GM19395 (cell line): ENCODE measurements around the gene FAM234B.

Experiments used
- ATAC-seq: cut with Tn5 transposase; IDR thresholded peaks from one replicate; pipeline ENCODE4 v1.9.1; 2021; ENCODE audit warnings: mild to moderate bottlenecking, moderate library complexity; ENCODE audit not compliant: unreplicated experiment

Gene FAM234B

GRCh38 chr12:13044002-13044905 lies at the start of gene FAM234B:
FAM234B (plus strand) TSS chr12:13044381; CDS start chr12:13044404, 23 bp downstream.
- ATAC-seq: peak; percentile 82

- no peak for ATAC-seq
These were observed 49.1 kb upstream of the FAM234B start for GRCh38 chr12:12995088-12995487.

GRCh38 chr12:12996209-12996608 lies 48.0 kb upstream of the FAM234B start:
- no peak for ATAC-seq

- no peak for ATAC-seq
These were observed 47.0 kb upstream of the FAM234B start for GRCh38 chr12:12997156-12997555.

GRCh38 chr12:12997734-12998133 lies 46.4 kb upstream of the FAM234B start:
- ATAC-seq: no peak

- no peak for ATAC-seq
These were observed 45.9 kb upstream of the FAM234B start for GRCh38 chr12:12998248-12998647.

GRCh38 chr12:12999271-12999958 lies 44.8 kb upstream of the FAM234B start:
- ATAC-seq: peak; percentile 10

GRCh38 chr12:12999959-13000615 lies 44.1 kb upstream of the FAM234B start, which contains the start of gene HEBP1:
HEBP1 (minus strand) TSS chr12:13000265; CDS start chr12:13000114, 151 bp downstream.
- peak; percentile 82 for ATAC-seq

- peak; percentile 51 for ATAC-seq
These were observed 43.6 kb upstream of the FAM234B start for GRCh38 chr12:13000616-13000924.

GRCh38 chr12:13000925-13001774 lies 43.0 kb upstream of the FAM234B start:
- peak; percentile 22 for ATAC-seq

GRCh38 chr12:13001775-13002040 lies 42.5 kb upstream of the FAM234B start:
- ATAC-seq: no peak

GRCh38 chr12:13002301-13003097 lies 41.7 kb upstream of the FAM234B start:
- no peak for ATAC-seq

- ATAC-seq: no peak
These were observed 39.8 kb upstream of the FAM234B start for GRCh38 chr12:13004361-13004760.

- ATAC-seq: no peak
These were observed 39.2 kb upstream of the FAM234B start for GRCh38 chr12:13004986-13005385.

- no peak for ATAC-seq
These were observed 38.5 kb upstream of the FAM234B start for GRCh38 chr12:13005649-13006048.

- no peak for ATAC-seq
These were observed 36.5 kb upstream of the FAM234B start for GRCh38 chr12:13007496-13008233.

GRCh38 chr12:13008741-13009380 lies 35.3 kb upstream of the FAM234B start:
- ATAC-seq: no peak

GRCh38 chr12:13011098-13011497 lies 33.1 kb upstream of the FAM234B start:
- no peak for ATAC-seq

- ATAC-seq: no peak
These were observed 21.3 kb upstream of the FAM234B start for GRCh38 chr12:13022851-13023271.
